HG03159 (cell line): Measurements from ENCODE around the gene P4HB.

Experiments used
- ATAC-seq: cut with Tn5 transposase; IDR thresholded peaks from one replicate; pipeline ENCODE4 v1.9.1; 2021; ENCODE audit warnings: mild to moderate bottlenecking, moderate library complexity; ENCODE audit not compliant: unreplicated experiment

Gene P4HB

DNA sequence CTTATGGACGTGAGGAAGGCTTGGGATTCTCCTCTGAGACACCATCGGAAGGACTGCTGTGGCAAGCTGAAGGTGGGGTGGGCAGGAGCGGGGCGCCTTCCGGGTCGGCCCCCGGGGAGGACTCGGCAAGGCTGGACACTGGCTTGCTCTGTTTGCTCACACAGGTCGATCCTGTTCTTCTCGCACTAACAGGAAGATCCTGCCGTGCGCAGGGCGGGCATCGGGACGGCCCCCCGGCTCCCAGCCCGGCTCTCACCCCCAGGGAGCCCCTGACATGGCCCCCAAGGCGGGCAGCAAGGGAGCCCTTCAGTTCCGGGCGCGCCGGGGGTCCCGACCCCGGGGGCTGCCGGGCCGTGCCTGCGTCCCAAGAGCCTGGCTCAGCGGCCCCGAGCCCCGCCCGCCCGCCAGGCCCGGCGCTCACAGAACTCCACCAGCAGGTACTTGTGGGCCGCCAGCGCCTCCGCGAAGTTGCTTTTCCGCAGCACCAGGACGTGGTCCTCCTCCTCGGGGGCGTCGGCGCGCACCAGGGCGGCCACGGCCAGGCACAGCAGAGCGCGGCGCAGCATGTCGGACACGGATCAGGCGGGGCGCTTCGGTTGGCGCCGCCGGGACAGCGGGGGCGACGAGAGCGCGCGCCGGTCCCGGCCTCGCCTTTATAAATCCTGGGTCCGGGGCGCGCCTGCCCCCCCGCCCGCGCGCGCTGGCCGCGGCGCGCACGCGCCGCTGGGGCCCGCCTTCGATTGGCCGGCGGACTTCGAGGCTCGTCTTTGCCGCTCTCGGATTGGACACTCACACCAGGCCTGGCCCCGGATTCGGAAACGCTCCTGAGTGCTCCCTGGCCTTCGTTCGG is at the start of gene P4HB:
Gene P4HB (minus strand): TSS at position 630 of the 850 bp plus-strand sequence. CDS start 64 bp downstream, at position 566.
- no peak for ATAC-seq

DNA sequence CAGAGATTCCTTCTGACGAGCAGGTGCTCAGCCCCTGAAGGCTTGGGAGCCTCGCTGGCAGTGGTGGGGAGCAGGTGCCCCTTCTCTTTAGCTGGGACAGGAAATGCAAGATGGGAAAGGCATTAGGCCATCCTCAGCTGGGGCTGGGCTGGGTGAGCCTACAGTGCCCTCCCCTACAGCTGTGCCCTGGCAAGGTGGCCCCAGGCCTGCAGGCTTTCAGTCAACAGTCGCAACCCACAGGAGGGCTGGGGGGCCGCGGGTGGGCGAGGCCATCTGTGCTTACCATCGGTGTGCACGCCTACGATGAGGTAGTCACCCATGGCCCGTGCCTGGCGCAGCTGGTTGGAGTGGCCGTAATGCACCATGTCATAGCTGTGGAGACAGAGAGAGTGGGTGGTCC is 48.9 kb upstream of the P4HB start:
- no peak for ATAC-seq

DNA sequence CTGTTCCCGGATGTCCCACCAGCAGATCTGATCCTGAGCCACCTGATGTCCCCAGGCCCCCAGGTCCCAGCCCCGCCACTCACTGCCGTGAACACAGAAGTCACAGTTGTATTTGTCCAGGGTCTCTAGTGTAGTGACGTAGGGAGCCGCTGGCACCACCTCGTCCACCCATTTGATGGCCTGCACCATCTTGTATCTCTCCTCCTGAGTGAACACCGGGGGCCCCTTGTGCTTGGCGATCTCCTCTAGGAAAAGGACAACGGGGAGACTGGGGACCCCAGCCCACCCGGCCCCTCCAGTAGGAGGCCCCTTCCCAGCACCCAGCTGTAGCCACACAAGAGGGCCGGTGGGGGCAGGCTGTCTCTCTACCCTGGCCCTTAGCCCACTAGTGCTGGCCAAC is 48.5 kb upstream of the P4HB start:
- no peak for ATAC-seq

DNA sequence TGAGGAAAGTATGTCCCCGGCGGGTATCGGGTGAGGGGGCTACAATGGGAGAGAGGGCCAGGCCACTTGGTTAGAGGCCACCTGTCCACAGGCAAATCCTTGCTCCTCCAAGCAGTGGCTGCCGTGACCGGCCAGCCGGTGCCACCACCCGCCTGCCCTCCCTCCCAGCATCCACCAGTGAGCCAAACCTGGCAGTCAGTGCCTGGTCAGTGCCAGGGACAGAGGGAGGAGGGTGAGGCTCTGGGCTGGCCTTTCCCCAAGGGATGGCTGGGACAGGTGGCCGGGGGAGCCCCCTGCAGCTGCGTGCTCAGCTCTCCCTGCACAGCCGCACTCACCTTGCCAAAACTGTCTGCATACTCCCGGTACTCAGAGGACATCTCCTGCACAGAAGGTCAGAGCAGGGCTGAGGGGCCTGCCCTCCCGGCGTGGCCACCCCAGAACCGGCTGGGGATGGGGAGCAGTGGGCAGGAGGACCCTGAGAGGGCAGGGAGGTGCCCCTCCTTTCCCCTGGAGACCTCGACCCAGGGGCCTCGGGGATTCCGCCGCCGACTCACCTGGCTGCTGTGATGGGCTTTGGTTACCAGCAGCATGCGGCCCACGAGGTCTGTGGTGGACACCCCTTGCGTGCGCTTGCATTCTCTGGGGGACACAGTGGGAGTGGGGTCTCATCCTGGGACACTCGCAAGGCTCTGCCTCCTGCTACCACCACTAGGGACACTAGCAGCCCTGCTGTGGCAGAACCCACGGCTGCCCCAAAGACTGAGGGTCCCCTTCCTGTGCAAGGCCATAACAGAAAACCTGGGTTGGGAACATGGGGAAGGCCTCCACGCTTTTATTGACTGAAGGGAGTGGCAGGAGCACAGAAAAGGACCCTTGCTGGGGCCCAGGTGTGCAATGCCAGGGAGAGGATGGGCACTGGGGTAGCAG is 47.1 kb upstream of the P4HB start:
- no peak for ATAC-seq

DNA sequence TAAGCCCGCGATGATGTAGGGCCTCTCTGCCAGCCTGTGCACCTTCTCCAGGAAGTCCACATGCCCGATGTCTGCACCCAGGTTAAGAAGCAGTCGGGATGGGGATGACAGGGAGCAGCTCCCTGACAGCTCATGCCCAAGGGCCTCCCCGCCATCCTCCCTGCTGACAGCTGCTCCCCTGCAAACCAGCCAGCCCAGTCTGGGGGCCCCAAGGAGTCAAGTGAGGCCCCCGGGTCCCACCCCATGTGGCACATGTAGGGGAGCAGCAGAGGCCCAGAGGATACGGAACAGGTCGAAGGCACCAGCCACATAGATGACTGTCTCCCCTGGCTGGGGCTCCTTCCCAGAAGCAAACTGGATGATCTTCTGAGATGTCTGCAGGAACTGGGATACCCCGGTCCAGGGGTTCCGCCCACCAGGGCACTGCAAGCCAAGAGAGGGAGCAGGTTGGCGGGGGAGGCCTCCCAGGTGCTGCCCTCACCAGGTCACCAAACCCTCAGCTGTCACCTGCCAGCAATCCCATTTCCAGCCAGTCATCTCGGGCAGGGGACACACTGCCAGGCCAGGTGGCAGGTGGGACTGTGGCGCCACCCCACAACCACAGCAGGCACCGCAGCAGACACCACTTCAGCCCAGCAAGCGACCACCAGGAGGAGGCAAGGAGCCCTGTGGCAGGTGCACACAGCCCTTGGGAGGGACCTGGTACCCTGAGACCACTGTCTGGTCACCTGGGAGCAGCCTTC is 46.3 kb upstream of the P4HB start:
- ATAC-seq, result no peak

DNA sequence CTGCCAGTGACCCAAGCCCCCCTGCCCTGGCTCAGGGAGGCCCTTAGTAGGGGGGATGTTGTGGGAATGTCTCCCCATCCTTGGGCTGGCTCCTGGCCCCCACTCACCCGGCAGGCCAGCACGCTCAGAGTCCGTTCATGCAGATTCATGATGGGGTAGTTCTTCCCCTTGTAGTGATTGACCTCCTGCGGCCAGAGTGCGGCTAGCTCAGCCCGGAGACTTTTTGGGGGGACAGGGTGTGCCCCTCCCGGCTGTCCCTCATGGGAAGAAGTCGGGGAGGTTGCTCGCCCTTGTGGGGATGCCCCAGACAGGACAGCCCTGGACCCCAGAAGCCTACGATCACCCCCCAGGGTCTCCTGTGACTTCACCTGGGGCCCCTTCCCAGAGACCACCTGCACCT is 45.7 kb upstream of the P4HB start:
- ATAC-seq, result no peak

DNA sequence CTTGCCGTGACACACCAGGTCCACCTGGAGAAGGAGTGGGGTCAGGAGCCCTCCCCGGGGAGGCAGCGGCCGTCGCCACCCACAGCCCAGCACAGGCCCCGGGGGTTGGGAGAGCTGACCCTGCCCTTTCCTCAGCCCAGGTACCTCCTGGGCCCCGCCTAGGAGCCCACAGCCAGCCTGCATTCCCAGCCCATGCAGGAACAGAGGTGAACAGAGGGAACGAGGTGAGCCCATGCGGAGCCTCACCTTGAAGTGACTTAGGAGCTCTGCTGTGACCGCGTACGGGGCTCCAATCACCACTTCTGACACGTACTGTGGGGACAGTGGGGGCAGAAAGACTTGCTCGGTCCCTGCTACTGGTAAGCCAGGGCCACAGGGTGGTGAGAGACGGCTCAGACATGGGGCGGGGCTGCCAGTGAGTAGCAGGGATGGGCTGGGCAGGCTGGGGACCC is 45.1 kb upstream of the P4HB start:
- ATAC-seq, result no peak

DNA sequence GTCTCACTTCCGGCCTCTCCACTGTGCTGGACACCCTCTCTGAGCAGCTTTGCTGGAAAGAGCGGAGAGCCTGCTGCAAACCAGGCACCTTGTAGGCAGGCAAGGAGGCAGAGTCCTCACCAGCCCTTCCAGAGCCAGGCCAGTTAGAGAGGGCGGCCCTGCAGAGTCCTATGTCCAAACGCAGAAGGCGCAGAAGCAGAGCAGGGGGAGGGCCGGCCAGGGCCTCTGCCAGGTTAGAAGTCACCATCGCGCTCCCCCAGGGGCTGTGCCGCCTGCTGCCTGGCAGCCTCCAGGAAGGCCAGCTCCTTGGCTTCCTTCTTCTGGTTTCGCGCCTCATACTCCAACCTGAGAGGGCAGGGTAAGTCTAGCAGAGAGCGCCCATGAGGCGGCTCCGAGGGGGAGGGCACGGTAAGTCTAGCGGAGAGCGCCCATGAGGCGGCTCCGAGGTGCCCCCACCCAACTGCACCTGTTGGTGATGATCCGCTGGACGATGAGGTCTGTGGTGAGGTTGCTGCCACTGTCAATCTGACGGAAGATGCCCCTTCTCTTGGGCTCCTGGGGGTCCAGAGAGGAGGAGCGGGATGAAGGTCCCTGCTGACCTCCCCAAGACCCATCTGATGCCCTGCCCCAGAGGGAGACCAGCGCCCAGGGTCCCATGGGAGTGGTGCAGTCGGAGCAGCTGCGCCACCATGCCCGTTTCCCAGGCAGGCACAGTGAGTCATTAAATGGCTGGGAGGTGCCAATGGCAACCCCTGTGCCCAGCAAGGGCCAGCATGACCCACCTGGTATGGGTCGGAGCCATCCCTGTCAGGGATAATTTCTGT is 44.5 kb upstream of the P4HB start:
- no peak for ATAC-seq

DNA sequence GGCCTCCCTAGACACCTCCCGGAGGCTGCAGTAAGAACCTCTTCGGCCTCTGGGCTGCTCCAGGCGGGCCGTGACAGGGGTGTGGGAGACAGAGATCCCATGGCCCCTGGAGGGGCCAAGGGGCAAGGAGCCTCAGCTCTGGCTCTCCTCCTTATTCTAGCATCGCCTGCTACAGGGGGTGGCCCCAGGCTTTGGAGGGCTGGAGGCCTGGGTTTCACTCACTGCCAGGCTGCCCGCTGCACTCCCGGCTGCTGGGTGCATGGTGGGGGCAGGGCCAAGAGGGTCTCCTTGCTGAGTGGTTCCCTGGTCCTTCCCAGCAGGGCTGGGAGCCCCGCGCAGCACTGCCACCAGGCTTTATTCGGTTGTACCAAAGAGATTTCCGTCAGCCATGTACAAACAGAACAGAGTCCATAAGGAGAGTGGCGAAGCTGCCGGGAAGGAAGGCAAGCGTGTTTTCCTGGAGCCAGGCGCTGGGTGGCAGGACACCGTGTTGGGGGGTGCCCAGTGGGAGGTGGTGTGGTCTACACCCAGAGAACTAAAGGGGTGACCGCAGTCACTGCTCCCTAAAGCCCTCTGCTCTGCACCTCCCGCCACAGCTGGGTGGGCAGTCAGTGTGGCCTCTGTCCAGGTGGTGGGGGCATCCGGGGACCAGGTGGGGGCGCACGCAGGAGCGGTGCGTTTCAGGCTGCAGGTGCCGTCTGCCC is 43.7 kb upstream of the P4HB start:
- no peak for ATAC-seq

DNA sequence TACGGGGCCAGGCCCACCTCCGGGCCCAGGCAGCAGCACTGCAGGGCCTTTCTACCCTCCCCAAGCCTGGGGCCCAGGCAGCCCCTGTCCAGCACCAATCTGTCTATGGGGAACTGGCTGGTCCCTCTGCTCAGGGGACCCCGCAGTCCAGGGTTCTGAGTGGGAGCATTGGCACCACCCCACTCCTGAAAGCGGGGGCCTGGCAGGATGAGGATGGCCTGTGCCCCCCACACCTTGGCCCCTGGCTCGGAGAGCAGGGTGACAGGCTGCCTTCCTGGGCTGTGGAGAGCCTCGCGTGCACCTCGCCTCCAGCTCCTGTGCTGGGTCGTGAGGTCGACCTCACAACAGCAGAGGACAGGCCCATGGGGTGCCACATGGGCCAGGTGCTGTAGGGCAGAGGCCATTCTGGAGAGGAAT is 43.1 kb upstream of the P4HB start:
- ATAC-seq, result no peak

DNA sequence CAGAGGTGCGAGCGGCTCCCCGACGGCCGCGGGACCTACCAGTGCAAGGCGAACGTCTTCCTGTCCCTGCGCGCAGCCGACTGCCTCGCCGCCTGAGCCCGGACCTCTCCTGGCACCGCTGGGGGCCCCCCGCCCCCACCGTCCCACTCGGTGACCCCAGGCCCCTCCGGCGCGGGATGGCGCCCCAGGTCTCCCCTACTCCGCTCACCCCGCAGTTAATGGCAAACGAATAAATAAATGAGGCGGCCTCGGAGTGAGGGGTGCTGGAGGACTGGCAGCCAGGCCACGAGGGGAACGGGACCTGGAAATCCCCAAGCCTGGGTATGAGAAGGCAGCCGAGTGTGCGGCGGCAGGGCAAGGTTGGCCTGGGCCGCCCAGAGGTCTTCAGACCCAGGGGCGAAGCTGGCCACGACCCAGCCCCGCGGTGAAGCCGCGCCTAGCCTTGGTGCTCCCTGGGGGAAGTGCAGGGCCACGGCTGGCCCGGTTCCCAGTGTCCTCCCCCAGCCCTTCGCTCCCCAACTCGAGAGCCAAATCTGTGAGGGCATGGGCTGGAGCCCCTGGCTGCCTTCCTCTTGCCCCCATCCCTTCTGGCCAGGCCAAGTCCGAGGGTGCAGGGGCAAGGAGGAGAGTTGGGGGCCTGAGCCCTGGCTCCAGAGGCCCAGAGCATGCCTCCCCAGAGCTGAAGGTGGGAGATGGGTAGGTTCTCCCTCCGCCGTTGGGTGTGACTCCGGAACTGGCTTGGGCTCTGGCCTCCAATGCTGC is 42.5 kb upstream of the P4HB start:
- no peak for ATAC-seq

DNA sequence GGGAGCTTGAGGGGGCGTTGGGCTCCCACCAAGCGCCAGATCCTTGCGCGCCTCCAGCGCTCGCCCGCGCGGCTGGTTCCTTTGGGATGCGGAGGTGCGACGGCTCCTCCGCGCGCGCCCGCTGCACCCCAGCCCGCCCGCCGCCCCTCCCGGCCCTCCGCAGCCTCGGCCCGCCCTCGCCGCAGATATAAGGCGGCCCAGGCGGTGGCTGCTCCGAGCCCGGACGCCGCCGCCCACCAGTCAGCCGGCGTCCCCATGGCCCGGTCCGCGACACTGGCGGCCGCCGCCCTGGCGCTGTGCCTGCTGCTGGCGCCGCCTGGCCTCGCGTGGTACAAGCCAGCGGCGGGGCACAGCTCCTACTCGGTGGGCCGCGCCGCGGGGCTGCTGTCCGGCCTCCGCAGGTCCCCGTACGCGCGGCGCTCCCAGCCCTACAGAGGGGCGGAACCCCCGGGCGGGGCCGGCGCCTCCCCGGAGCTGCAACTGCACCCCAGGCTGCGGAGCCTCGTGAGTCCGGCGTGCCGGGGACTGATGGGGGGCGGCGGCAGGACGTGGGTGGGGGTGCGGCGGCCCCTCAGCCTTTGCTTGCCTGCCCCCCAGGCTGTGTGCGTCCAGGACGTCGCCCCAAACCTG is 41.8 kb upstream of the P4HB start, which contains the start of gene NPB:
Gene NPB (plus strand): TSS at position 216 of the 630 bp plus-strand sequence. CDS start 40 bp downstream, at position 256.
- no peak for ATAC-seq

DNA sequence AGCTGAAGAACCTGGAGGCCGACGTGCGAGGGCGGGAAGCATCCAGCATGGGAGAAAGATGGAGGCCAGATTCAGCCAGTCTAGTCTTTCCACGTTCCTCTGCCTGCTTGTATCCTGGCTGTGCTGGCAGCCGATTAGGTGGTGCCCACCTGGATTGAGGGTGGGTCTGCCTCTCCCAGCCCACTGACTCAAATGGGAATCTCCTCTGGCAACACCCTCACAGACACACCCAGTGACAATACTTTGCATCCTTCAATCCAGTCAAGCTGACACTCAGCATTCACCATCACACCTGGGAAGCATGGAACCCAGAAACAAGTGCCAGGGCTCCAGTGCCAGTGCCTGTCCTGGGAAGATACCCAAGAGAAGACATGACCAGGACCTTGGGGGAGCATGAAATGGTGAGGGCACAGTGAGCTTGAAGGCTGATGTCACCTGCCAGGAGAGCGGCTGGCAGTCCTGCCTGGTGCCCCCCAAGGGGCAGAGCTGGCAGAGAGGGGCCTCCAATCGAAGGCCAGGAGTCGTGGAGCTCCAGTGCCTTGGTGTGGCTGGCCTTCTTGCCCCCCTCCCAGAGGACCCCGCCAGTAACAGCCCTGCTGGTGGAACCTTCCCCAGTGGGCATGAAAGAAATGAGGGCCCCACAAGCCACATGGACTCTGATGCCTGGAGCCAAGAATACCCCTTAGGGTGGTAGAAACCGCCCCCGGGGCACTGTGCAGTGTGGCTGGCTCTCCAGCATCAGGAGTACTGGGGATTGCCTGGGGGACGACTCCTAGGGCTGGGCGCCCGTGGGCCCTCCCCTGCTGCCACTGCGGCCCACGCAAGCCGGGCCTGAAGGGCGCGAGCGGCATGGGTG is 41.1 kb upstream of the P4HB start:
- no peak for ATAC-seq

DNA sequence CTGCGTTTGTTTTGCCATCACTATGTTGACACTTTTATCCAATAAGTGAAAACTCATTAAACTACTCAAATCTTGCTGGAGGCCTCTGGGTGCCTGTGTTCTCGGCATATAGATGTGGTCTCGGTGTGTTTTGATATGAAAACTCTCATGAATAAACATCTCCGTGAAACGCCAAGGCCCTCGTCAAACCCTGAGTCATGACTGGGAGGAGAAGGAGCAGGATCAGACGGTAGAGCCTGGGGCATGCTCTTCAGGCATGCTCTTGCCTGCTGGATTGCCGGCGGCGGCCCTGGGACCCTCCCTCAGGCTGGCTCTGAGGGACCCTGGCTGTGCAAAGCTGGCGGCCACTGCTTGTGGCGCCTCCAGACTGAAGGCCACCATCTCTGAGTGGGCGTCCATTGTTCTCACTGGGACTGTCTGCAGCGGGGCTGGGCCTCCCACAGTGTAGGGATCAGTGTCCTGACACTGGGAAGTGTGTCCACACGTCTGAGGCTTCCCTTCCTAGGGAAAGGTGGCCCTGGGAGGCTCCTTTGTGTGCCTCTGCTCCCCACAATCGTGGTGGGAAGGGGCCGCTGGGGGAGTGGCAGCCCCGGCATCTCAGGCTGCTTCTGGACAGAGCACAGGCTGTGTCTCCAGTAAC is 40.0 kb upstream of the P4HB start:
- ATAC-seq, result no peak

DNA sequence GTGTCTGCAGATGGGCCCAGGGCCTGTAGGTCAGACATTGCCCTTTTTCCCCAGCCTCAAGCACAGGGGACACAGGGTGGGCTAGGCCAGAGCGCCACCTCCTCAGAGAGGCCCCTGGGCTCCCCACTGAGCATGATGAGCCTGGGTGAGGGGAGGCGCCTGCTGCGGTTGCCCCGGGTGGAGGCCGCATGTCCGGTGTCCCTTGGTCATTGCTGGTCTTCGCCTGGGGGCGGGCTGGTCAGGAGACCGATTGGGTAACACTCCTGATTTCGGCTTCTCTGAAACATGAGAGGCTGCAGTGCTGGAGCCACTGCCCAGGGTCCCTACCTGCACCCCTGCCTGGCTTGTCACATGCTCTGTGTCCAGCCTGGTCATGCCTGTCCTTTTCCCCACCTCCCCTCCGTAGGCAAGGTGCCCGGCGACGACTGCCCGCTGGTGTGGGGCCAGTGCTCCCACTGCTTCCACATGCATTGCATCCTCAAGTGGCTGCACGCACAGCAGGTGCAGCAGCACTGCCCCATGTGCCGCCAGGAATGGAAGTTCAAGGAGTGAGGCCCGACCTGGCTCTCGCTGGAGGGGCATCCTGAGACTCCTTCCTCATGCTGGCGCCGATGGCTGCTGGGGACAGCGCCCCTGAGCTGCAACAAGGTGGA is 39.3 kb upstream of the P4HB start:
- no peak for ATAC-seq

DNA sequence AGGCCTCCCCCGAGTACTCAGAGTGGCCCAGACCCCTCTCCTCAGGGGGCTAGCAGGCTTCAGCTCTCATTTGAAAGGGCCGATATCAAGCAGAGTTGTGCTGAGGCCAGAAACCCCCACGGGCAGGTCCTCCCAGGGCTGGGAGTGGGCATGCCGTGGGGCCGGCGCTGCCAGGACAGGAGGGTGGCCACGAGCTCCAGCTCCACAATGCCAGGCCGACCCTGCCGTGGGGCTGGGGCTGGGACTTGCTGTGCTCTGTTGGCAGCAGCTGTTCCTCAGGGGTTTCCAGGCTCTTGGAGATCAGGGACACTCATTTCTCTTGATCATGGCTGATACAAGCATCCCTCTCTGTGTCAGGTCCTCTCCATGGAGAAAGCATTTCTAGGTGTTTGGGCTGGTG is 38.5 kb upstream of the P4HB start:
- no peak for ATAC-seq
